Ishikawa (cell line): Measurements from ENCODE around the gene CACNA1C.

ENCODE experiments used
- CEBPB ChIP-seq: IDR thresholded peaks from 2 replicates; pipeline ENCODE4 v1.6.1; 2012
- CREB1 ChIP-seq: IDR thresholded peaks from 2 replicates; pipeline ENCODE4 v1.6.1; 2012; ENCODE audit warnings: low read depth
- EP300 ChIP-seq: IDR thresholded peaks from 2 replicates; pipeline ENCODE4 v1.6.1; 2012; ENCODE audit warnings: borderline replicate concordance
- FOXM1 ChIP-seq: IDR thresholded peaks from 2 replicates; pipeline ENCODE4 v1.6.1; 2012; ENCODE audit warnings: low read depth, borderline replicate concordance
- REST ChIP-seq: IDR thresholded peaks from 2 replicates; pipeline ENCODE4 v1.6.1; 2012; ENCODE audit warnings: low read depth, mild to moderate bottlenecking
- TAF1 ChIP-seq: IDR thresholded peaks from 2 replicates; pipeline ENCODE4 v1.6.1; 2012; ENCODE audit warnings: low read depth, mild to moderate bottlenecking
- TCF12 ChIP-seq: IDR thresholded peaks from 2 replicates; pipeline ENCODE4 v1.6.1; 2012; ENCODE audit warnings: low read depth
- ZBTB7A ChIP-seq: IDR thresholded peaks from 2 replicates; pipeline ENCODE4 v1.6.1; 2012; ENCODE audit warnings: low read depth

GRCh38 chr12:2136901-2137300 is 84.1 kb downstream of the CACNA1C start:
- TF ChIP-seq CEBPB (no peak), REST (no peak), EP300 (no peak), TCF12 (no peak), CREB1 (no peak), FOXM1 (no peak), TAF1 (no peak), ZBTB7A (no peak)
